Hepatocyte (in vitro differentiated cells): ENCODE results near the gene MFRP. TPM values are rescaled to one million over a fixed set of nuclear protein-coding genes. Genes with fewer than 3 reads are reported as not detected.

Source experiments
- DNase-seq: peaks from one replicate; pipeline ENCODE4 v3.0.0-alpha.2; 2016; ENCODE audit warnings: low spot score
- H2AFZ ChIP-seq: fragments of 200-600 bp; sonication (generic); 2 replicates; pipeline ENCODE4 v1.6.0; 2016; ENCODE audit warnings: antibody characterized with exemption, mild to moderate bottlenecking
- H3K27ac ChIP-seq: fragments of 200-600 bp; sonication (generic); 2 replicates; pipeline ENCODE4 v1.5.1; 2016; ENCODE audit warnings: mild to moderate bottlenecking
- H3K27me3 ChIP-seq: fragments of 200-600 bp; sonication (generic); 2 replicates; pipeline ENCODE4 v1.6.1; 2016
- H3K36me3 ChIP-seq: fragments of 200-600 bp; sonication (generic); replicated peaks from 2 replicates; pipeline ENCODE4 v1.5.1; 2016; ENCODE audit warnings: low read depth; ENCODE audit not compliant: insufficient read depth
- H3K4me1 ChIP-seq: fragments of 200-600 bp; sonication (generic); 2 replicates; pipeline ENCODE4 v1.5.1; 2016; ENCODE audit warnings: mild to moderate bottlenecking, moderate library complexity; ENCODE audit not compliant: insufficient read depth
- H3K4me2 ChIP-seq: fragments of 200-600 bp; sonication (generic); 2 replicates; pipeline ENCODE4 v1.6.0; 2016
- H3K4me3 ChIP-seq: fragments of 200-600 bp; sonication (generic); 2 replicates; pipeline ENCODE4 v1.5.1; 2016; ENCODE audit warnings: mild to moderate bottlenecking
- H3K79me2 ChIP-seq: fragments of 200-600 bp; sonication (generic); 2 replicates; pipeline ENCODE4 v1.6.0; 2017; ENCODE audit warnings: mild to moderate bottlenecking
- H3K9me2 ChIP-seq: fragments of 200-600 bp; sonication (generic); replicated peaks from 2 replicates; pipeline ENCODE4 v1.6.0; 2017; ENCODE audit warnings: mild to moderate bottlenecking; ENCODE audit not compliant: insufficient read depth
- H3K9me3 ChIP-seq: fragments of 200-600 bp; sonication (generic); 2 replicates; pipeline ENCODE4 v1.5.1; 2016; ENCODE audit warnings: low read depth, mild to moderate bottlenecking
- H4K20me1 ChIP-seq: fragments of 200-600 bp; sonication (generic); 2 replicates; pipeline ENCODE4 v1.6.0; 2016; ENCODE audit warnings: mild to moderate bottlenecking; ENCODE audit not compliant: insufficient read depth, poor library complexity, severe bottlenecking
- EZH2 ChIP-seq: fragments of 200-600 bp; sonication (generic); IDR thresholded peaks from 2 replicates; pipeline ENCODE4 v1.6.1; 2016; ENCODE audit warnings: antibody characterized with exemption, mild to moderate bottlenecking, borderline replicate concordance
- EZH2phosphoT487 ChIP-seq: fragments of 200-600 bp; sonication (generic); IDR thresholded peaks from one replicate; pipeline ENCODE4 v1.6.1; 2018; ENCODE audit warnings: antibody characterized with exemption, mild to moderate bottlenecking, low read depth, moderate library complexity; ENCODE audit not compliant: unreplicated experiment, severe bottlenecking
- WGBS: methylation state at CpG from one replicate; pipeline ENCODE4 v1.1.6; 2016; ENCODE audit warnings: low lambda C conversion rate; ENCODE audit errors: missing lambda C conversion rate; 5-methylcytosine and 5-hydroxymethylcytosine counted together
- polyA plus RNA-seq: library from polyadenylated mRNA; unstranded; fragments of >200 nt; fragmentation: Nextera tagmentation; extraction: Ambion mirVana; gene quantifications from 2 replicates; pipeline ENCODE4 v1.2.1, GENCODE V29; 2016
- total RNA-seq: library from RNA; depleted of rRNA; stranded (reverse); fragments of >200 nt; gene quantifications from 2 replicates; pipeline ENCODE4 v1.2.3, GENCODE V29; 2014
- TF ChIP-seq, protein P1 (sequence below): fragments of 200-600 bp; sonication (generic); IDR thresholded peaks from 2 replicates; pipeline ENCODE4 v1.5.1; 2016; ENCODE audit warnings: antibody characterized with exemption, mild to moderate bottlenecking; ENCODE audit not compliant: poor library complexity

The MFRP gene
- total and polyA plus RNA-seq, 2 experiments from 2014 or later = not detected

DNA sequence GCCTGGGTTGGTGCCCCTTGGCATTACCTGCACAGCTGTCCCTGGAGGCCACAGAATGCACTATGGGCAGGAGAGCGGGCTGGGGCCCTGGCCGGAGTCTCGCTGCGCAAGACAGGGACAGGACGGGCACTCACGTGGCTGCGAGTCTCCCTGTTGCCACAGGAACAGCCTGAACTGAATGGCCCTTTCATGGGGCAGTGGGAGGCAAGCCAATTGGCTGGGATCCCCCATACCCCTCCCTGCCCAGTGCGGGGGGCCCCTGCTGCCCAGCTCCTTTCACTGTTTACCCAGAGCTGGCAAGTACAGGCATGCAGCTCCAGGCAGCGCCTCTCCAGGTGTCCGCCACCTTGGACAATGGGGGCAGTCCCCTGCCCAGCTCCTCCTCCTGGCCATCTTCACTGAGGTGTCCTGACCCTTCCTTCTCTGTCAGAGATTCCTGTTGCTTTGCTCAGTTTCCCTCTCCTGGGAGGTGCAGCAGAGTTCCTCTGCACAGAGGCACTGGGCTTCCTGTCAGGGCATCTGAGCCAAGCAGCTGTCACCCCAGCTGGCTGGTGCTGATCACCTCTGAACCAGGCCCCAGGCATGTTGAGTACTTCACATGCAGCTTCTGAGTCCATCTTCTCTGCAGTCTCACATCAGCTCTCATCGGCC, 29.8 kb upstream of the MFRP start:
- no peak for DNase-seq
- H2AFZ ChIP-seq = no peak overlapping the region
- no peaks in the 10 kb centered on the region for H3K9me2 ChIP-seq
- H3K27ac ChIP-seq = no peak overlapping the region
- no peak overlapping the region for H3K4me2 ChIP-seq
- H4K20me1 ChIP-seq = no peaks in the 10 kb centered on the region
- TF ChIP-seq, protein P1, sequence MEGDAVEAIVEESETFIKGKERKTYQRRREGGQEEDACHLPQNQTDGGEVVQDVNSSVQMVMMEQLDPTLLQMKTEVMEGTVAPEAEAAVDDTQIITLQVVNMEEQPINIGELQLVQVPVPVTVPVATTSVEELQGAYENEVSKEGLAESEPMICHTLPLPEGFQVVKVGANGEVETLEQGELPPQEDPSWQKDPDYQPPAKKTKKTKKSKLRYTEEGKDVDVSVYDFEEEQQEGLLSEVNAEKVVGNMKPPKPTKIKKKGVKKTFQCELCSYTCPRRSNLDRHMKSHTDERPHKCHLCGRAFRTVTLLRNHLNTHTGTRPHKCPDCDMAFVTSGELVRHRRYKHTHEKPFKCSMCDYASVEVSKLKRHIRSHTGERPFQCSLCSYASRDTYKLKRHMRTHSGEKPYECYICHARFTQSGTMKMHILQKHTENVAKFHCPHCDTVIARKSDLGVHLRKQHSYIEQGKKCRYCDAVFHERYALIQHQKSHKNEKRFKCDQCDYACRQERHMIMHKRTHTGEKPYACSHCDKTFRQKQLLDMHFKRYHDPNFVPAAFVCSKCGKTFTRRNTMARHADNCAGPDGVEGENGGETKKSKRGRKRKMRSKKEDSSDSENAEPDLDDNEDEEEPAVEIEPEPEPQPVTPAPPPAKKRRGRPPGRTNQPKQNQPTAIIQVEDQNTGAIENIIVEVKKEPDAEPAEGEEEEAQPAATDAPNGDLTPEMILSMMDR = no peak
- no peak for TF ChIP-seq EZH2
- no peak for TF ChIP-seq EZH2phosphoT487
- no peaks in the 10 kb centered on the region for H3K27me3 ChIP-seq
- no peaks in the 10 kb centered on the region for H3K9me3 ChIP-seq
- H3K36me3 ChIP-seq = no peaks in the 10 kb centered on the region
- H3K4me1 ChIP-seq = peaks cover 14% of the 10 kb centered on the region
- 79% methylated on average over 11 of the region's 11 CpGs for WGBS
- no peaks in the 10 kb centered on the region for H3K79me2 ChIP-seq
- no peak overlapping the region for H3K4me3 ChIP-seq

DNA sequence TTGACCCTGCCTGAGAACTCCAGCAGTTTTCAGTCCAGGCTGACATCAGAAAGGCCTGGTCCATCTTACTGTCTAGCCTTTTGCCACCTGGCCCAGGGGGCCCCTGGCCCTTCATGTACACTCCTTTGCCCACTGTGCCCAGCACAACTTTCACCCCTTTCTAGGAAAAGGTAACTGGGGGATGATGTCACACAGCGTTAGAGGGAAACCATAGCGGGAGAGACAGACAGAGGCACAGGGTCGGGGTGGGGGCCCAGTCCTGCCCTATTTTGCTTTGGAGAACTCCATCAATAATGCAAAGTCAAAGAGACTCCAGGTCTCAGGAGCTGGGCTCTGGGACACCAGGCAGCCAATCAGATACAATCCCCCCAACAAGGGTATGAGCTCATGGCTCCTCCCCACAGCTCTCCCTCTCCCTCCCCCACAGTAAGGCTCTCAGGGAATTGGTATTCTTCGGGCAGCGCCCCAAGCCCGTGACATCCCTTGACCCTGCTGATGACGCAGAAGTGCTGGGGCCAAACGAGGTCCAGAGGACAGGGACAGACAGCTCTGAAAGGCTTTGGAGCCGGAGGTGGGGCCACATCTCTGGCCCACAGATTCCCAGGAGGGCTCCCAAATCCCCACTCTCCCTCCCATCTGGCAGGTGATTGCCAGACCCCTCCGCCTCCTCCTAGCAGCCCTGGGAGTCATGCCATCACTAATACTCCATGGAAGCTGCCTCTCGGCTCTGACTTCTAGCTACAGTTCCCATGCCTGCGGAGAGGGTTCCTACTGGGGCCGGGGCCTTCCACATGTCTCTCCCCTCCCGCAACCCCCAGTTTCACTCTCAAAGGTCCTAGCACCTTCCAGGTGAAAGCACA, 29.1 kb upstream of the MFRP start:
- no peak overlapping the region for H3K27ac ChIP-seq

GRCh38 chr11:119374632-119375336, 28.3 kb upstream of the MFRP start:
- Histone ChIP-seq H3K27ac (no peak overlapping the region), H3K9me2 (no peaks in the 10 kb centered on the region), H3K36me3 (no peaks in the 10 kb centered on the region), H2AFZ (no peak overlapping the region), H3K4me3 (no peak overlapping the region), H3K9me3 (no peaks in the 10 kb centered on the region), H3K79me2 (no peaks in the 10 kb centered on the region), H4K20me1 (no peaks in the 10 kb centered on the region), H3K27me3 (no peaks in the 10 kb centered on the region), H3K4me1 (peaks cover 23% of the 10 kb centered on the region), H3K4me2 (no peak overlapping the region)
- no peak for DNase-seq
- WGBS = 52% methylated on average over 10 of the region's 11 CpGs
- TF ChIP-seq EZH2phosphoT487 (no peak), EZH2 (no peak)
- TF ChIP-seq, protein P1 = no peak

More for the DNA sequence above, 29.1 kb upstream of the MFRP start:
- H3K9me2 ChIP-seq = no peaks in the 10 kb centered on the region
- TF ChIP-seq EZH2 = no peak
- TF ChIP-seq EZH2phosphoT487 = no peak
- TF ChIP-seq, protein P1 = no peak
- no peak for DNase-seq
- H3K9me3 ChIP-seq = no peaks in the 10 kb centered on the region
- no peaks in the 10 kb centered on the region for H4K20me1 ChIP-seq
- no peak overlapping the region for H3K4me3 ChIP-seq
- WGBS = 80% methylated on average over 13 of the region's 14 CpGs
- H3K27me3 ChIP-seq = no peaks in the 10 kb centered on the region
- H3K4me1 ChIP-seq = peaks cover 17% of the 10 kb centered on the region
- no peak overlapping the region for H3K4me2 ChIP-seq
- H3K36me3 ChIP-seq = no peaks in the 10 kb centered on the region
- no peaks in the 10 kb centered on the region for H3K79me2 ChIP-seq
- H2AFZ ChIP-seq = no peak overlapping the region
